Measurements from ENCODE around the gene CEP295NL.
A peak's percentile ranks its signal among the peaks of the same experiment; 100 is the strongest.

DNA sequence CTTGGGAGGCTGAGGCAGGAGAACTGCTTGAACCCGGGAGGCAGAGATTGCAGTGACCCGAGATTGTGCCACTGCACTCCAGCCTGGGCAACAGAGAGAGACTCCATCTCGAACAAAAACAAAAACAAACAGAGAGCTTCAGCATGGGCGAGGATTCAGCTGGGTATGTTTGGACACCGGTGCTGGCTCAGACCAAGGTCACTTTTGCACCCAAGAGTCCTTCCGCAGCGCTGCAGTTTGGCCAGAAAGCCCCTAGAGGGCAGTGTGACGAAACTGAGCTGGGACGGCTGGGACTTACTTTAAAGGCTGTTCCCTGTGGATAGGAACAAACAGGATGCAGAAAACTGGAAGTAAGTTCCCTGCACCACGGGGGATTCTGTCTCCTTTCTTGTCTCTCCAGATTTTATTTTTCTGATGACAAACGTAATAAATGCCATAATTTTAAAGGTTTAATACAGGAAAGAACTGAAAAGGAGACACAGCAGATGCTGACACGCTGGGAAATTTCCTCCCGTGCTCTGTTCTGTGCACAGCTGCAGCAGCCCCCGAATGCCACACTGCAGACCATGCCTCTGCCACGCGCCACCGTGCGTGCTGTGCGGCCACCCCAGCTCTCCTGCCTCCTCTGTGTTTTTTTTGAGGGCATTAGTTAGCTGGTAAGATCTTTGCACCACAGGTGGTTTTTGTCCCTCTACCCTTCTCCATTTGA lies 37.2 kb downstream of the CEP295NL start:
- TF ChIP-seq, protein P1, sequence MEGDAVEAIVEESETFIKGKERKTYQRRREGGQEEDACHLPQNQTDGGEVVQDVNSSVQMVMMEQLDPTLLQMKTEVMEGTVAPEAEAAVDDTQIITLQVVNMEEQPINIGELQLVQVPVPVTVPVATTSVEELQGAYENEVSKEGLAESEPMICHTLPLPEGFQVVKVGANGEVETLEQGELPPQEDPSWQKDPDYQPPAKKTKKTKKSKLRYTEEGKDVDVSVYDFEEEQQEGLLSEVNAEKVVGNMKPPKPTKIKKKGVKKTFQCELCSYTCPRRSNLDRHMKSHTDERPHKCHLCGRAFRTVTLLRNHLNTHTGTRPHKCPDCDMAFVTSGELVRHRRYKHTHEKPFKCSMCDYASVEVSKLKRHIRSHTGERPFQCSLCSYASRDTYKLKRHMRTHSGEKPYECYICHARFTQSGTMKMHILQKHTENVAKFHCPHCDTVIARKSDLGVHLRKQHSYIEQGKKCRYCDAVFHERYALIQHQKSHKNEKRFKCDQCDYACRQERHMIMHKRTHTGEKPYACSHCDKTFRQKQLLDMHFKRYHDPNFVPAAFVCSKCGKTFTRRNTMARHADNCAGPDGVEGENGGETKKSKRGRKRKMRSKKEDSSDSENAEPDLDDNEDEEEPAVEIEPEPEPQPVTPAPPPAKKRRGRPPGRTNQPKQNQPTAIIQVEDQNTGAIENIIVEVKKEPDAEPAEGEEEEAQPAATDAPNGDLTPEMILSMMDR (IDR thresholded peaks at IDR 0.05; ENCODE audit: low read length) = peak; percentile 79
- no peak for TF ChIP-seq EZH2 (IDR thresholded peaks at IDR 0.05; ENCODE audit: borderline replicate concordance, low read length)
